NB4 (cell line): Measurements from ENCODE around the gene PDGFA.

Source experiments
- MYC ChIP-seq: IDR thresholded peaks from 2 replicates; pipeline ENCODE4 v1.6.1; 2011; ENCODE audit warnings: low read depth, low read length
- POLR2A ChIP-seq: IDR thresholded peaks from 2 replicates; pipeline ENCODE4 v1.6.1; 2011; ENCODE audit warnings: mild to moderate bottlenecking; ENCODE audit not compliant: insufficient read length; ENCODE audit errors: extremely low read depth
- TF ChIP-seq, protein P1 (sequence below): IDR thresholded peaks from one replicate; pipeline ENCODE4 v1.5.1; 2012; ENCODE audit warnings: low read depth, low read length
- TF ChIP-seq, protein P2 (sequence below): IDR thresholded peaks from 2 replicates; pipeline ENCODE4 v1.6.1; 2011; ENCODE audit warnings: low read depth, low read length

DNA sequence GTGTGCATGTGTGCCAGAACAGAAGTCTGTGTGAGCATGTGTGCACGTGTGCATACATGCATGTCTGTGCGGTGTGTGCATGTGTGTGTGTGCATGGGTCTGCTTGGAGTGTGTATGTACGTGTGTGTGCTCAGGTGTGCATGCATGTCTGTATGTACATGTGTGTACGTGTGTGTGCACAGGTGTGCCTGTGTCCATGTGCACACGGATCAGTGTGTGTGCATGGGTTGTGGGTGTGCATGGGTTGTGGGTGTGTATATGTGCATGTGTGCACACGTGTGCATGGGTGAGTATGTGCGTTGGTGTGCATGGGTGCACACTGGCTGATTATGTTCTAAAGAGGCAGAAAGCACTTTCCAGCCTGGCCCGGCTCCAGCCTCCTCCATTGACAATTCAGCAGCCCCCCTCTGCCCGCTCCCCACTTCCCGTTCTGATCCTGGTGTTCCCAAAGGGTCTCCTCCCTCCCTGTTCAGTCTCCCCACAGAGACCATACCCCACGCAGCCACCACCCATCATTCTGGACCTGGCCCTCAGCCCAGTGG, 44.1 kb upstream of the PDGFA start:
- TF ChIP-seq, protein P1, sequence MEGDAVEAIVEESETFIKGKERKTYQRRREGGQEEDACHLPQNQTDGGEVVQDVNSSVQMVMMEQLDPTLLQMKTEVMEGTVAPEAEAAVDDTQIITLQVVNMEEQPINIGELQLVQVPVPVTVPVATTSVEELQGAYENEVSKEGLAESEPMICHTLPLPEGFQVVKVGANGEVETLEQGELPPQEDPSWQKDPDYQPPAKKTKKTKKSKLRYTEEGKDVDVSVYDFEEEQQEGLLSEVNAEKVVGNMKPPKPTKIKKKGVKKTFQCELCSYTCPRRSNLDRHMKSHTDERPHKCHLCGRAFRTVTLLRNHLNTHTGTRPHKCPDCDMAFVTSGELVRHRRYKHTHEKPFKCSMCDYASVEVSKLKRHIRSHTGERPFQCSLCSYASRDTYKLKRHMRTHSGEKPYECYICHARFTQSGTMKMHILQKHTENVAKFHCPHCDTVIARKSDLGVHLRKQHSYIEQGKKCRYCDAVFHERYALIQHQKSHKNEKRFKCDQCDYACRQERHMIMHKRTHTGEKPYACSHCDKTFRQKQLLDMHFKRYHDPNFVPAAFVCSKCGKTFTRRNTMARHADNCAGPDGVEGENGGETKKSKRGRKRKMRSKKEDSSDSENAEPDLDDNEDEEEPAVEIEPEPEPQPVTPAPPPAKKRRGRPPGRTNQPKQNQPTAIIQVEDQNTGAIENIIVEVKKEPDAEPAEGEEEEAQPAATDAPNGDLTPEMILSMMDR = no peak
- TF ChIP-seq POLR2A = no peak
- TF ChIP-seq MYC = no peak
- TF ChIP-seq, protein P2, sequence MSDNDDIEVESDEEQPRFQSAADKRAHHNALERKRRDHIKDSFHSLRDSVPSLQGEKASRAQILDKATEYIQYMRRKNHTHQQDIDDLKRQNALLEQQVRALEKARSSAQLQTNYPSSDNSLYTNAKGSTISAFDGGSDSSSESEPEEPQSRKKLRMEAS = no peak
